GM10248 (cell line): ENCODE measurements around the gene RASGEF1C.

ENCODE experiments used
- CTCF ChIA-PET: fragments of 300-600 bp; sonication (Branson Sonifier 250); formaldehyde crosslinking; extraction: SDS; loops from one replicate; lab custom pipeline; 2021; ENCODE audit warnings: antibody characterized with exemption; lab: Yijun Ruan, JAX
- POLR2A ChIA-PET: fragments of 350-650 bp; sonication (Branson Sonifier 250); formaldehyde crosslinking; extraction: SDS; loops from one replicate; lab custom pipeline; 2020; ENCODE audit warnings: antibody characterized with exemption; lab: Yijun Ruan, JAX
- DNase-seq: peaks from one replicate; pipeline ENCODE4 v3.0.0; 2012; ENCODE audit errors: extremely low spot score
- CTCF ChIP-seq: IDR thresholded peaks from 2 replicates; pipeline ENCODE4 v1.5.1; 2012; ENCODE audit warnings: mild to moderate bottlenecking, low read depth; ENCODE audit errors: extremely low read depth, missing control alignments, control extremely low read depth

RASGEF1C gene

DNA sequence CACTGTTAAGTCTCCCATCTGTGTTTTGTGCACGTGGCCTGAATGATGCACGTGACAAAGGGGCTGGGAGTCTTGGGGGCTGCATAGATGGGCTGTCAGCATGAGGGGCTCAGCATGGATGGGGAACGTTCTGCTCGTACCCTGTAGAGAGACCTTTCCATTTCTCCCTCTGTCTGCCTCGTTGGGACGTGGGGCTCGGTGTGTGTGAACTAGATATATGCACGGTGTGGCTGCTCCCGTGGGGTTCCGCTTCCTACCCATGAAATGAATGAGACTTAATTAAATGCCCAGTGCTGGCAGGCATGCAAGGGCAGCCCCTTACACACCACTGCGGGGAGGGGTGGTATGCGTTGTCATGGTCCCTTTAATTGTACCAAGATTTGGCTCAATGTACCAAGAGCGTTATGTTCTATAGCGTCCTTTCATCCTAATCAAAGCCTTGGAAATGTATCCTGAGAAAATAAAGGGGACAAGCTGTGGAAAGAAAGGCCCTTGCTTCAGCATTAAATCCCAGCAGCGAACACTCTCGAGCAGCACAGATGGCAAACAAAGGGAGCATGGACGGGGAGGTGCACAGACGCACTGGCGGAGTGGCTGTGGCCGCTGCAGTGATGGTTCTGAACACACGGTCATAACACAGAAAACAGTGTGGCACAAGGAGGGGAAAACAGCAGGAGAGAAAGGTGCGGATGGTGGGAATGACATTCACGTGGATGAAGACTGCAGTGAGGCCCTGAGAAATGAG is 66.8 kb downstream of the RASGEF1C start:
- CTCF ChIA-PET = no interaction called here

DNA sequence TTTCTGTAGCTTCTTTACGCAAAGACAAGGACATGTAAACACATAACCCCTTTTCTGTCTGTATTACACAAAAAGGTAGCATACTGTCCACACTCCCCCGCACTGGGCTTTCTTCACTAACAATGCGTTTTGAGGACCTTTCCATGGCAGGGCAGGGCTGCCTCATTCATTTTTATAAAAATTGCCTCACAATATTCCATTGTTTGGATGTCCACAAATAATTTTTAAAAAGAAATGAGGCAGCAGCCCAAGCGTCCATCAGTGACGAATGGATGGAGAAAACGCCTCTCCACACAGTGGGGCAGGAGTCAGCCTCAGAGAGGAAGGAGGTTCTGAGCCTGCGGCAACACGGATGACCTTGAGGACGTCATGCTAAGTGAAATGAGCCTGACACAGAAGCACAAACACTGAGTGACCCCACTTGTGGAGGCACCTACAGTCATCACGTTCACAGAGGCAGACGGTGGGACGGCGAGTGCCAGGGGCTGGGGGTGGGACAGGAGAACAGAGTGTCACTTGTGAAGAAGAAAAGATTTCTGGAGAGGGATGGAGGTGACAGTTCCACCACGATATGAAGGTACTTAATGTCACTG is 67.8 kb downstream of the RASGEF1C start:
- DNase-seq = no peak
- ChIA-PET CTCF (no interaction called here), POLR2A (no interaction called here)
- no peak for TF ChIP-seq CTCF

More for the DNA sequence above, 66.8 kb downstream of the RASGEF1C start:
- no peak for TF ChIP-seq CTCF
- POLR2A ChIA-PET = no interaction called here
- no peak for DNase-seq

DNA sequence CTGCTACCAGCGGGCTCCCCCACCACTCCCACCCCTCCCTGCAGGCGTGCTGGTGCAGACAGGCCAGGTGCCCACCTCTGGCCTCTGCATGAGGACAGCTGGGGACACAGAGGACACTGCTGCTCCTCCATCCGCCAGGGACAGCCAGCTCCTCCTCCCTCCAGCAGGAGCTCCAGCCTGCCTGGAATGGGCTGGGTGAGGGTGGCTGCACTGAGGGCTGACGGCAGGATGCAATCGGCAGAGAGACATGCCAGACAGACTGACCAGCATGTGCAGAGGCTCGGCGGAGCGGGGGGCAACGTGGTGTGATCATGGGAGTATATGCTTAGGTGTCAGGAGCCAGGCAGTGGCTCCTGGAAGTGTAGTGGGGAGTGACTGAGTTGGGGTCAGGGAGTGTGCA is 68.4 kb downstream of the RASGEF1C start:
- ChIA-PET POLR2A (no interaction called here), CTCF (no interaction called here)
- DNase-seq = no peak
- no peak for TF ChIP-seq CTCF

DNA sequence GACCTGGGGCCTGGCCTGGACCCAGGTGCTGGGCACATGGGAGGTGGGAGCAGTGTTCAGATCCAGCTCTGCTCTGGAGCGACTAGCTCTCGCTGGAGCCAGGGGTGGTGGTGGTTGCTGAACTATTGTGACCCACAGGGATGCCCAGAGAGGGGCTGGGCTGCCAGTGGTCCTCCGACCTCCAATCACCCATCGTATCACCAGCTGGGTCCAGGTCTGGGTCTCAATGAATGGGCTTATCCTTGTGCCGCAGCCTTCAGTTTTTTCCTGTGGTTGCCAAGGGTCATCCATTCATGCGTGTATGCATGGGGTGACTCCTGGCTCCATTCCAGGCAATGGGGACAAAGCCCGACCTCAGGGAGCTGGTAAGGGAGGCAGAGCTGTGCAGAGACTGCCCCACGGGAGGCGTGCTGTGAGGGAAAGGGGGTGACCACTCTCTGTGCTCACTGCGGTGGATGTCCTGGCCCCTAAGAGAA is 68.9 kb downstream of the RASGEF1C start:
- CTCF ChIA-PET = interaction anchor here (1.4 kb wide), 1 partner anchor 12 kb away, joined by 3 read pairs; no protein-coding TSS in a partner anchor
- no peak for TF ChIP-seq CTCF
- POLR2A ChIA-PET = no interaction called here
- DNase-seq = no peak

GRCh38 chr5:180139731-180140055 is 69.3 kb downstream of the RASGEF1C start:
- no peak for TF ChIP-seq CTCF
- POLR2A ChIA-PET = no interaction called here
- CTCF ChIA-PET = interaction anchor here (1.4 kb wide), 1 partner anchor 12 kb away, joined by 3 read pairs; no protein-coding TSS in a partner anchor
- no peak for DNase-seq

DNA sequence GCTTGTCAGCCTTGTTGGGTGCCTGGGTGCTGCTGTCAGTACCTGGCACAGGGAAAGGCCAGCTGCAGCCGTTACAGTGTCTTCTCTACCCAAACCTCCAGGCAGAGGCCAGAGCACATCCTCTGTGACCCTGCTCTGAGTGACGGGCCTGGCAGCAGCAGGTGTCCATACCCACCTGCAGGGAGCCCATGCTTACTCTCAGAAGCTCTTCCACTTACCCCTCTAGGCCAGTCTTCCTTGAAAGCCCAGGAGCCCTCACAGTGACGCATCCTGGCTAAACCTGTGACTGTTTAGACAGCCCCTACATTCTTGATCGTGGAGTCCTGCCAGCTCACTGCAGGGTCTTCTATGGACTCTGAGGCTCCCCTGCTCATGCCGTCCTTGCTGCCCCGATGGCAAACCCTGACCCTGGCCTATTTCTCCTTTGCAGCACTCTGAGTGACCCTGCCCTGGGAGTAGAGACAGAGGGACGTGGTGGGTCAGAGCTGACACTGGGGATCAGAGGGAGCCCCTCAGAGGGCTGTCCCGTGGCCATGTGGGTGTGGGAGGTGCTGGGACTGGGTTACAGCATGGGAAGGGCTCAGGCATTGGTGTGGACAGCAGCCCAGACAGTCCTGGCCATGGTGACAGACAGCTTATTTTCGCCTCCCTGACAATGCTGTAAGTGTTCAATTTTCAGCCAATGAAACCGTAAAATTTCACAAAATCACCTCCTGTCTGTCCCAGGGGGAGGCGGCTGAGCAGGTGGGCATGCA is 69.9 kb downstream of the RASGEF1C start:
- ChIA-PET POLR2A (no interaction called here), CTCF (interaction anchor here (1.4 kb wide), 1 partner anchor 11 kb away, joined by 3 read pairs; no protein-coding TSS in a partner anchor)
- no peak for TF ChIP-seq CTCF
- no peak for DNase-seq
